Renal cortex interstitium (tissue), 11 donors: ENCODE measurements around the gene ATP1B2. TPM values are rescaled to one million over a fixed set of nuclear protein-coding genes. Genes with fewer than 3 reads are reported as not detected.
"Not testable (repeated sequence)": the region's sequence is repeated elsewhere in the genome, so short reads cannot be mapped to it uniquely, and the experiment has no call there.

Source experiments
- DNase-seq, 11 donors: peaks; one replicate each; pipeline ENCODE4 v3.0.0-alpha.2; 2013; ENCODE audit warnings: low read depth in 9 of 11, low spot score in 4 of 11; ENCODE audit errors: extremely low read depth in 1 of 11
- polyA plus RNA-seq, 3 donors: library from polyadenylated mRNA; unstranded; fragments of 120-200 nt; gene quantifications; one replicate each; pipeline ENCODE4 v1.2.1, GENCODE V29; 2013; ENCODE audit not compliant: insufficient read length in 3 of 3

ATP1B2 gene
- polyA plus RNA-seq, 3 donors = 20.7 to 22.9 (median 21.0) TPM

- no peak for DNase-seq
Measured at GRCh38 chr17:7629939-7630571, 20.7 kb upstream of the ATP1B2 start, which contains the start of gene SHBG. TSS of gene SHBG (plus strand) at chr17:7630135. CDS start at chr17:7630173, 38 bp downstream.

GRCh38 chr17:7631398-7632380 lies 19.0 kb upstream of the ATP1B2 start:
- no peak for DNase-seq

- no peak for DNase-seq
Measured at GRCh38 chr17:7632492-7632894, 18.2 kb upstream of the ATP1B2 start.

GRCh38 chr17:7633093-7633492 lies 17.6 kb upstream of the ATP1B2 start:
- no peak for DNase-seq

GRCh38 chr17:7634384-7634783 lies 16.3 kb upstream of the ATP1B2 start:
- DNase-seq = peak in 6 of 11 donors; percentile 58 to 74 (median 68)

GRCh38 chr17:7636163-7636562 lies 14.6 kb upstream of the ATP1B2 start:
- no peak for DNase-seq

GRCh38 chr17:7640783-7641182 lies 9.9 kb upstream of the ATP1B2 start:
- no peak for DNase-seq

GRCh38 chr17:7641635-7642034 lies 9.1 kb upstream of the ATP1B2 start:
- not testable (repeated sequence) for DNase-seq

- DNase-seq = no peak
Measured at GRCh38 chr17:7644775-7645174, 6.0 kb upstream of the ATP1B2 start.

- no peak for DNase-seq
Measured at GRCh38 chr17:7646457-7646856, 4.3 kb upstream of the ATP1B2 start.

- DNase-seq = no peak
Measured at GRCh38 chr17:7647018-7647417, 3.7 kb upstream of the ATP1B2 start.

GRCh38 chr17:7651097-7651664 lies 455 bp downstream of the ATP1B2 start:
- no peak for DNase-seq

- peak in 5 of 11 donors; percentile 42 to 77 (median 71) for DNase-seq
Measured at GRCh38 chr17:7651665-7652387, 1.1 kb downstream of the ATP1B2 start.

- DNase-seq = no peak
Measured at GRCh38 chr17:7652388-7653356, 1.9 kb downstream of the ATP1B2 start.

- no peak for DNase-seq
Measured at GRCh38 chr17:7654832-7655540, 4.3 kb downstream of the ATP1B2 start.

GRCh38 chr17:7655541-7655840 lies 4.8 kb downstream of the ATP1B2 start:
- no peak for DNase-seq

GRCh38 chr17:7656958-7657609 lies 6.4 kb downstream of the ATP1B2 start:
- DNase-seq = peak in 3 of 11 donors; percentile 55 to 63 (median 55)
